Thymus (tissue), 11 donors: ENCODE measurements around the gene KCNAB1. TPM values are rescaled to one million over a fixed set of nuclear protein-coding genes. Genes with fewer than 3 reads are reported as not detected.
"Not testable (repeated sequence)": the region's sequence is repeated elsewhere in the genome, so short reads cannot be mapped to it uniquely, and the experiment has no call there.

Experiments used
- DNase-seq, 9 donors: peaks; one replicate each; pipeline ENCODE4 v3.0.0-alpha.2; 2013; ENCODE audit warnings: low spot score in 9 of 9, low read depth in 6 of 9, missing footprints in 1 of 9
- H3K27ac ChIP-seq, 2 donors: one replicate each; pipeline ENCODE4 v1.5.1; 2013; ENCODE audit warnings: control low read depth in 1 of 2, low read depth in 1 of 2, low read length in 1 of 2, mild to moderate bottlenecking in 1 of 2, moderate library complexity in 1 of 2
- H3K27me3 ChIP-seq, 2 donors: one replicate each; pipeline ENCODE4 v1.5.1; 2013; ENCODE audit warnings: low read length in 1 of 2; ENCODE audit not compliant: control insufficient read depth in 2 of 2, insufficient read depth in 1 of 2
- H3K36me3 ChIP-seq, 2 donors: one replicate each; pipeline ENCODE4 v1.5.1; 2013; ENCODE audit warnings: low read length in 1 of 2, mild to moderate bottlenecking in 1 of 2, moderate library complexity in 1 of 2; ENCODE audit not compliant: control insufficient read depth in 2 of 2, insufficient read depth in 2 of 2
- H3K4me1 ChIP-seq, 2 donors: one replicate each; pipeline ENCODE4 v1.5.1; 2013; ENCODE audit warnings: low read length in 2 of 2; ENCODE audit not compliant: control insufficient read depth in 2 of 2, insufficient read depth in 2 of 2
- H3K4me3 ChIP-seq, 2 donors: one replicate each; pipeline ENCODE4 v1.5.1; 2013; ENCODE audit warnings: low read length in 2 of 2, control low read depth in 1 of 2, mild to moderate bottlenecking in 1 of 2
- H3K9me3 ChIP-seq, 2 donors: one replicate each; pipeline ENCODE4 v1.5.1; 2013; ENCODE audit warnings: low read length in 1 of 2, mild to moderate bottlenecking in 1 of 2; ENCODE audit not compliant: control insufficient read depth in 2 of 2, insufficient read depth in 1 of 2
- WGBS: extraction: QIAGEN DNeasy Blood & Tissue Kit; methylation state at CpG from one replicate; pipeline ENCODE4 v1.1.7; 2013; 5-methylcytosine and 5-hydroxymethylcytosine counted together
- polyA plus RNA-seq: library from polyadenylated mRNA; stranded (reverse); fragments of 200-250 nt; gene quantifications from one replicate; pipeline ENCODE4 v1.2.3, GENCODE V29; 2013
- total RNA-seq: library from RNA; stranded (reverse); fragments of 120-200 nt; gene quantifications from one replicate; pipeline ENCODE4 v1.2.4, GENCODE V29; 2013
- donor health status: healthy.

The KCNAB1 gene
- total and polyA plus RNA-seq, 2 donors: 1.0 to 4.0 TPM

- H3K27ac ChIP-seq, H3K4me3 ChIP-seq, H3K9me3 ChIP-seq, H3K36me3 ChIP-seq, DNase-seq, H3K4me1 ChIP-seq, H3K27me3 ChIP-seq: not testable (repeated sequence)
- 98% methylated on average over 9 of the region's 9 CpGs for WGBS
These were observed 20.4 kb upstream of the KCNAB1 start for GRCh38 chr3:156099984-156100383.

- Histone ChIP-seq H3K4me3 (no peak overlapping the region), H3K9me3 (no peaks in the 10 kb centered on the region), H3K36me3 (no peaks in the 10 kb centered on the region), H3K4me1 (no peaks in the 10 kb centered on the region), H3K27me3 (no peaks in the 10 kb centered on the region), H3K27ac (no peak overlapping the region)
- no peak for DNase-seq
- WGBS: 81% methylated on average over 4 of the region's 4 CpGs
These were observed 18.0 kb upstream of the KCNAB1 start for GRCh38 chr3:156102267-156102931.

GRCh38 chr3:156106721-156107373 lies 13.5 kb upstream of the KCNAB1 start:
- WGBS: 96% methylated on average over 7 of the region's 7 CpGs
- no peak overlapping the region for H3K4me3 ChIP-seq
- no peaks in the 10 kb centered on the region for H3K27me3 ChIP-seq
- no peaks in the 10 kb centered on the region for H3K9me3 ChIP-seq
- H3K36me3 ChIP-seq: no peaks in the 10 kb centered on the region
- no peak overlapping the region for H3K27ac ChIP-seq
- H3K4me1 ChIP-seq: no peaks in the 10 kb centered on the region
- no peak for DNase-seq

GRCh38 chr3:156107504-156107903 lies 12.9 kb upstream of the KCNAB1 start:
- DNase-seq: no peak
- Histone ChIP-seq H3K9me3 (no peaks in the 10 kb centered on the region), H3K27ac (no peak overlapping the region), H3K27me3 (no peaks in the 10 kb centered on the region), H3K4me1 (no peaks in the 10 kb centered on the region), H3K36me3 (no peaks in the 10 kb centered on the region), H3K4me3 (no peak overlapping the region)
- WGBS: 98% methylated on average over 5 of the region's 5 CpGs

GRCh38 chr3:156108616-156109015 lies 11.8 kb upstream of the KCNAB1 start:
- H3K4me3 ChIP-seq: no peak overlapping the region
- H3K36me3 ChIP-seq: no peaks in the 10 kb centered on the region
- no peaks in the 10 kb centered on the region for H3K9me3 ChIP-seq
- WGBS: 97% methylated on average over 3 of the region's 3 CpGs
- no peak overlapping the region for H3K27ac ChIP-seq
- DNase-seq: no peak
- no peaks in the 10 kb centered on the region for H3K27me3 ChIP-seq
- no peaks in the 10 kb centered on the region for H3K4me1 ChIP-seq

- no peak overlapping the region for H3K4me3 ChIP-seq
- no peaks in the 10 kb centered on the region for H3K36me3 ChIP-seq
- no peak overlapping the region for H3K27ac ChIP-seq
- no peak for DNase-seq
- H3K27me3 ChIP-seq: no peaks in the 10 kb centered on the region
- H3K9me3 ChIP-seq: no peaks in the 10 kb centered on the region
- no peaks in the 10 kb centered on the region for H3K4me1 ChIP-seq
- 93% methylated on average over 9 of the region's 9 CpGs for WGBS
These were observed 10.4 kb upstream of the KCNAB1 start for GRCh38 chr3:156109989-156110388.

GRCh38 chr3:156126467-156126866 lies 6.1 kb downstream of the KCNAB1 start:
- H3K4me1 ChIP-seq: no peaks in the 10 kb centered on the region
- H3K4me3 ChIP-seq: no peak overlapping the region
- DNase-seq: no peak
- no peaks in the 10 kb centered on the region for H3K36me3 ChIP-seq
- no peak overlapping the region for H3K27ac ChIP-seq
- no peaks in the 10 kb centered on the region for H3K27me3 ChIP-seq
- WGBS: 63% methylated on average over 3 of the region's 3 CpGs
- no peaks in the 10 kb centered on the region for H3K9me3 ChIP-seq

- Histone ChIP-seq H3K36me3 (no peaks in the 10 kb centered on the region), H3K9me3 (no peaks in the 10 kb centered on the region), H3K27ac (no peak overlapping the region), H3K4me1 (no peaks in the 10 kb centered on the region), H3K27me3 (no peaks in the 10 kb centered on the region), H3K4me3 (no peak overlapping the region)
- 62% methylated on average over 3 of the region's 3 CpGs for WGBS
- no peak for DNase-seq
These were observed 10.9 kb downstream of the KCNAB1 start for GRCh38 chr3:156131241-156131640.

- Histone ChIP-seq H3K36me3 (no peaks in the 10 kb centered on the region), H3K9me3 (no peaks in the 10 kb centered on the region), H3K4me3 (no peak overlapping the region), H3K4me1 (no peaks in the 10 kb centered on the region), H3K27ac (no peak overlapping the region), H3K27me3 (no peaks in the 10 kb centered on the region)
- DNase-seq: no peak
These were observed 11.4 kb downstream of the KCNAB1 start for GRCh38 chr3:156131799-156132198.
